Neural progenitor cell (in vitro differentiated cells): ENCODE measurements around the gene DDX4. TPM values are rescaled to one million over a fixed set of nuclear protein-coding genes. Genes with fewer than 3 reads are reported as not detected.
A peak's percentile ranks its signal among the peaks of the same experiment; 100 is the strongest.

Source experiments
- DNase-seq: peaks from one replicate; pipeline ENCODE4 v3.0.0-alpha.2; 2016; ENCODE audit warnings: low spot score
- H2AFZ ChIP-seq: fragments of 200-600 bp; sonication (generic); replicated peaks from 2 replicates; pipeline ENCODE4 v1.6.1; 2016; ENCODE audit warnings: antibody characterized with exemption
- H3F3A ChIP-seq: fragments of 200-600 bp; sonication (generic); 2 replicates; pipeline ENCODE4 v1.6.1; 2016; ENCODE audit warnings: antibody characterized with exemption, low read depth
- H3K27ac ChIP-seq: fragments of 200-600 bp; sonication (generic); 2 replicates; pipeline ENCODE4 v1.5.1; 2016; ENCODE audit warnings: mild to moderate bottlenecking
- H3K27me3 ChIP-seq: fragments of 200-600 bp; sonication (generic); 2 replicates; pipeline ENCODE4 v1.6.1; 2016; ENCODE audit warnings: mild to moderate bottlenecking, moderate library complexity
- H3K36me3 ChIP-seq: fragments of 200-600 bp; sonication (generic); 2 replicates; pipeline ENCODE4 v1.5.1; 2016
- H3K4me1 ChIP-seq: fragments of 200-600 bp; sonication (generic); 2 replicates; pipeline ENCODE4 v1.6.1; 2016; ENCODE audit warnings: mixed run types
- H3K4me2 ChIP-seq: fragments of 200-600 bp; sonication (generic); 2 replicates; pipeline ENCODE4 v1.6.1; 2016
- H3K4me3 ChIP-seq: fragments of 200-600 bp; sonication (generic); 2 replicates; pipeline ENCODE4 v1.5.1; 2016
- H3K79me2 ChIP-seq: fragments of 200-600 bp; sonication (generic); 2 replicates; pipeline ENCODE4 v1.6.1; 2016; ENCODE audit warnings: low read depth
- H3K9ac ChIP-seq: fragments of 200-600 bp; sonication (generic); 2 replicates; pipeline ENCODE4 v1.6.1; 2016
- H3K9me3 ChIP-seq: fragments of 200-600 bp; sonication (generic); 2 replicates; pipeline ENCODE4 v1.5.1; 2016; ENCODE audit warnings: low read depth
- H4K20me1 ChIP-seq: fragments of 200-600 bp; sonication (generic); 2 replicates; pipeline ENCODE4 v1.6.1; 2016; ENCODE audit warnings: low read depth
- H3K27ac Mint-ChIP-seq: 3 replicates; pipeline ENCODE4 v1.8.0; 2021; ENCODE audit warnings: mixed read lengths
- H3K27me3 Mint-ChIP-seq: 2 replicates; pipeline ENCODE4 v1.8.0; 2022; ENCODE audit warnings: low read depth, mild to moderate bottlenecking, inconsistent platforms, moderate library complexity, mixed read lengths; ENCODE audit not compliant: insufficient read depth
- H3K36me3 Mint-ChIP-seq: 3 replicates; pipeline ENCODE4 v1.8.0; 2021; ENCODE audit warnings: mixed read lengths
- H3K4me1 Mint-ChIP-seq: 3 replicates; pipeline ENCODE4 v1.8.0; 2021; ENCODE audit warnings: mixed read lengths
- H3K4me3 Mint-ChIP-seq: 3 replicates; pipeline ENCODE4 v1.8.0; 2021; ENCODE audit warnings: mild to moderate bottlenecking, moderate library complexity, mixed read lengths
- H3K9me3 Mint-ChIP-seq: 3 replicates; pipeline ENCODE4 v1.8.0; 2020; ENCODE audit warnings: mixed read lengths
- EZH2 ChIP-seq: fragments of 200-600 bp; sonication (generic); IDR thresholded peaks from 2 replicates; pipeline ENCODE4 v1.6.1; 2017; ENCODE audit warnings: antibody characterized with exemption, mild to moderate bottlenecking, moderate library complexity
- EZH2phosphoT487 ChIP-seq: fragments of 200-600 bp; sonication (generic); IDR thresholded peaks from 2 replicates; pipeline ENCODE4 v1.6.1; 2017; ENCODE audit warnings: antibody characterized with exemption
- small RNA-seq: library from RNA; depleted of rRNA; stranded (forward); fragments of <200 nt; gene quantifications from one replicate; pipeline ENCODE3, GENCODE V24; 2015
- total RNA-seq: library from RNA; depleted of rRNA; stranded (reverse); fragments of >200 nt; gene quantifications from 2 replicates; pipeline ENCODE4 v1.2.3, GENCODE V29; 2015; ENCODE audit warnings: low replicate concordance
- TF ChIP-seq, protein P1 (sequence below): fragments of 200-600 bp; sonication (generic); IDR thresholded peaks from 2 replicates; pipeline ENCODE4 v1.5.1; 2017; ENCODE audit warnings: antibody characterized with exemption, mild to moderate bottlenecking

Gene DDX4
- total RNA-seq, 1 donor from 2014 or later = not detected

DNA sequence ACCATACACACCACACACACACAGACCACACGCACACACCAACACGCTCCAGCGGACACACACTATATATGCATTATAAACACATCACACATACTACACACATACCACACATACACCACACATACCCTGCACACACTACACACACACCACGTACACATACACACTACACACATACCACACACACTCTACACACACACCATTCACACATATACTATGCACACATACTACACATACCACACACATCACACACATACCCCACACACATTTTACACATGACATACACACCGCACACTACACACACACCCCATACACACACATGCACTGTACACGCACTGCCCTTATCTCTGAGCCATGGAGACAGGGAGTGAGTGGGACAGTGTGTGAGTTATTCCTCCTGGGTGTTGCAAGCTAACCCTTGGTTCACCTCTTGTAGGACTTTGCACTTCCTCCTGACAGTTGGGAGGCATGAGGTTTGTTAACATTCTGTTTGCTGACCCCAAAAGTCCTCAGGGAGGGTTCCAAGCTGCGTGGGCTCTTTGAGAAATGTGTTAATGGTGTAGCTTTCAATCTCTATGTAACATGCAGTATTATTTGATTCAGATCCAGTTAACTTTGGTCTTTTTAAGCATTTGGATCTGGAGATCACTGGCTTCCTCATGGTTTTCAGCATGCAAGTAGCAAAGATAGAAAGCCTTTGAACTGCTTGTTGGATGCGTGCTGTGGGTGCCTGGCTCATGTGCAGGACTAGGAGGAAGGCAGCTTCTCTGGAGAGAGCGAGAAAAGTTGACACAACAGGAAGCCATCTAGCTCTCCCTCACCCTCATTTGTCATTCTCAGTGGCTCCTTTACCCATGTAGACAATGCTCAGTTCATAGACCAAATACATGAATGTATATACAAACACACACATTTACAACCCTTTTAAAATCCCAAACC is 127.0 kb downstream of the DDX4 start:
- no peak for DNase-seq
- H3K4me1 Mint-ChIP-seq = no peaks in the 10 kb centered on the region
- Histone ChIP-seq H3K79me2 (no peaks in the 10 kb centered on the region), H3K9me3 (no peaks in the 10 kb centered on the region), H3K27ac (no peak overlapping the region), H4K20me1 (no peaks in the 10 kb centered on the region), H3K4me3 (no peak overlapping the region), H3K4me1 (no peaks in the 10 kb centered on the region), H3F3A (no peaks in the 10 kb centered on the region), H2AFZ (no peak overlapping the region), H3K36me3 (no peaks in the 10 kb centered on the region), H3K27me3 (no peaks in the 10 kb centered on the region), H3K9ac (no peak overlapping the region), H3K4me2 (no peak overlapping the region)
- H3K27ac Mint-ChIP-seq = no peak overlapping the region
- H3K9me3 Mint-ChIP-seq = no peaks in the 10 kb centered on the region
- TF ChIP-seq, protein P1, sequence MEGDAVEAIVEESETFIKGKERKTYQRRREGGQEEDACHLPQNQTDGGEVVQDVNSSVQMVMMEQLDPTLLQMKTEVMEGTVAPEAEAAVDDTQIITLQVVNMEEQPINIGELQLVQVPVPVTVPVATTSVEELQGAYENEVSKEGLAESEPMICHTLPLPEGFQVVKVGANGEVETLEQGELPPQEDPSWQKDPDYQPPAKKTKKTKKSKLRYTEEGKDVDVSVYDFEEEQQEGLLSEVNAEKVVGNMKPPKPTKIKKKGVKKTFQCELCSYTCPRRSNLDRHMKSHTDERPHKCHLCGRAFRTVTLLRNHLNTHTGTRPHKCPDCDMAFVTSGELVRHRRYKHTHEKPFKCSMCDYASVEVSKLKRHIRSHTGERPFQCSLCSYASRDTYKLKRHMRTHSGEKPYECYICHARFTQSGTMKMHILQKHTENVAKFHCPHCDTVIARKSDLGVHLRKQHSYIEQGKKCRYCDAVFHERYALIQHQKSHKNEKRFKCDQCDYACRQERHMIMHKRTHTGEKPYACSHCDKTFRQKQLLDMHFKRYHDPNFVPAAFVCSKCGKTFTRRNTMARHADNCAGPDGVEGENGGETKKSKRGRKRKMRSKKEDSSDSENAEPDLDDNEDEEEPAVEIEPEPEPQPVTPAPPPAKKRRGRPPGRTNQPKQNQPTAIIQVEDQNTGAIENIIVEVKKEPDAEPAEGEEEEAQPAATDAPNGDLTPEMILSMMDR = no peak
- TF ChIP-seq EZH2phosphoT487 (no peak), EZH2 (no peak)
- no peaks in the 10 kb centered on the region for H3K27me3 Mint-ChIP-seq
- no peak overlapping the region for H3K4me3 Mint-ChIP-seq
- no peaks in the 10 kb centered on the region for H3K36me3 Mint-ChIP-seq

DNA sequence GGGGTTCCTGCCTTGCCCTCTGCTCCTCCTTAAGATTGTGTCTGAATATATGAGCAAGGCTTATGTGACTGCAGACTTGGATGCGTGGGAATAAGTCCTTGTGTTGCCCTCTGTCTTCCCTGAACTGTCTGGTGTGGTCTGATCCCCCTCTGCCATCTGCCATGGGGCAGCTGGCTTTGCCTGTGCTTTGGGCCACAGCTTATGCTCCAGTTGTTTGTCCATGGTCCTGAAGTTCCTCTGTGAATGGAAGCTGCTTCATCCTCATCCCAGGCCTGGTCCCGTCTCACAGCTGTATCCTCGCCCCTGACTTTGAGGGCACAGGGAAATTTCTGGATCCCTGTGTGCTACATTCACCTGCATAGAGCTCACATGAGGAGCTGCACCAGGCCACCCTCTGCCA is 128.0 kb downstream of the DDX4 start:
- no peak overlapping the region for H3K27ac Mint-ChIP-seq
- no peak overlapping the region for H3K4me3 Mint-ChIP-seq
- no peak for TF ChIP-seq EZH2
- TF ChIP-seq, protein P1 = no peak
- no peak for TF ChIP-seq EZH2phosphoT487

DNA sequence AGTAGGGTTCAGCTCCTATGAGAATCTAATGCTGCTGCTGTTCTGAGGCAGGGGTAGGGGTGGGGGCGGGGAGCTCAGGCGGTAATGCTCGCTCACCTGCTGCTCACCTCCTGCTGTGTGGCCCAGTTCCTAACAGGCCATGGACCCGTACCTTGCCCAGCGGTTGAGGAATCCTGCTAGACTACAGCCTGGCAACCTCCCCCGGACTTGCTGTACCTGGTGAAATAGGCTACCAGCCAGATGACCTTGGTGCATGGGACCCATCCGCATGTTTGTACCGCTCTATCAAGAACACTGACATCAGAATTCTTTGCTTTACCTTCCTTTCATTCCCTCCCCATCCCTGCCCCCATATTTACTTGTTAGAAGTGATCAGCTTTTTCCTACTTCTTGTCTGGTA is 128.6 kb downstream of the DDX4 start:
- Mint-ChIP-seq H3K36me3 (no peaks in the 10 kb centered on the region), H3K27me3 (no peaks in the 10 kb centered on the region), H3K4me1 (no peaks in the 10 kb centered on the region), H3K9me3 (no peaks in the 10 kb centered on the region), H3K27ac (no peak overlapping the region), H3K4me3 (no peak overlapping the region)
- no peak overlapping the region for H3K27ac ChIP-seq
- H3F3A ChIP-seq = no peaks in the 10 kb centered on the region
- TF ChIP-seq EZH2phosphoT487 (no peak), EZH2 (no peak)
- TF ChIP-seq, protein P1 = no peak
- no peaks in the 10 kb centered on the region for H3K36me3 ChIP-seq
- H3K4me2 ChIP-seq = no peak overlapping the region
- no peaks in the 10 kb centered on the region for H3K9me3 ChIP-seq
- no peak for DNase-seq
- H3K4me1 ChIP-seq = no peaks in the 10 kb centered on the region
- H3K79me2 ChIP-seq = no peaks in the 10 kb centered on the region
- no peaks in the 10 kb centered on the region for H3K27me3 ChIP-seq
- H2AFZ ChIP-seq = no peak overlapping the region
- H3K4me3 ChIP-seq = no peak overlapping the region
- H3K9ac ChIP-seq = no peak overlapping the region
- no peaks in the 10 kb centered on the region for H4K20me1 ChIP-seq

More for the DNA sequence above, 128.0 kb downstream of the DDX4 start:
- Histone ChIP-seq H3F3A (no peaks in the 10 kb centered on the region), H3K36me3 (no peaks in the 10 kb centered on the region), H3K9ac (no peak overlapping the region), H3K79me2 (no peaks in the 10 kb centered on the region), H3K4me1 (no peaks in the 10 kb centered on the region), H4K20me1 (no peaks in the 10 kb centered on the region), H3K27ac (no peak overlapping the region), H3K27me3 (no peaks in the 10 kb centered on the region), H2AFZ (no peak overlapping the region), H3K4me3 (no peak overlapping the region), H3K4me2 (no peak overlapping the region), H3K9me3 (no peaks in the 10 kb centered on the region)
- H3K9me3 Mint-ChIP-seq = no peaks in the 10 kb centered on the region
- H3K36me3 Mint-ChIP-seq = no peaks in the 10 kb centered on the region
- H3K4me1 Mint-ChIP-seq = no peaks in the 10 kb centered on the region
- DNase-seq = peak; percentile 10
- no peaks in the 10 kb centered on the region for H3K27me3 Mint-ChIP-seq

Small RNA genes within 50 kb of the gene (small RNA-seq; reads per million reads assigned to genes)
- gene AC016632.1 (not detected), gene RNA5SP183 (not detected)

Other genes starting within 250 kb of the DDX4 start
- 23.9 and 24.9 TPM in 2 replicates for gene PLPP1, start 203.1 kb upstream of the DDX4 start, total RNA-seq
- gene SLC38A9, start 25.7 kb upstream of the DDX4 start, total RNA-seq = 41.6 and 57.7 TPM in 2 replicates
- not detected in 2 replicates for gene IL31RA, start 113.3 kb downstream of the DDX4 start, total RNA-seq